ACHN (cell line): Measurements from ENCODE around the gene APMAP.

ENCODE experiments used
- DNase-seq: peaks from one replicate; pipeline ENCODE4 v3.0.0-alpha.2; 2015
- in situ Hi-C: cut with HindIII; loops from 2 replicates; pipeline ENCODE4 v1.10.0; 2017; ENCODE audit warnings: low sequenced_read_pairs, low pct_ligation_motif_present, low pct_unique_long_range_greater_than_20kb

The APMAP gene, protein sequence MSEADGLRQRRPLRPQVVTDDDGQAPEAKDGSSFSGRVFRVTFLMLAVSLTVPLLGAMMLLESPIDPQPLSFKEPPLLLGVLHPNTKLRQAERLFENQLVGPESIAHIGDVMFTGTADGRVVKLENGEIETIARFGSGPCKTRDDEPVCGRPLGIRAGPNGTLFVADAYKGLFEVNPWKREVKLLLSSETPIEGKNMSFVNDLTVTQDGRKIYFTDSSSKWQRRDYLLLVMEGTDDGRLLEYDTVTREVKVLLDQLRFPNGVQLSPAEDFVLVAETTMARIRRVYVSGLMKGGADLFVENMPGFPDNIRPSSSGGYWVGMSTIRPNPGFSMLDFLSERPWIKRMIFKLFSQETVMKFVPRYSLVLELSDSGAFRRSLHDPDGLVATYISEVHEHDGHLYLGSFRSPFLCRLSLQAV

DNA sequence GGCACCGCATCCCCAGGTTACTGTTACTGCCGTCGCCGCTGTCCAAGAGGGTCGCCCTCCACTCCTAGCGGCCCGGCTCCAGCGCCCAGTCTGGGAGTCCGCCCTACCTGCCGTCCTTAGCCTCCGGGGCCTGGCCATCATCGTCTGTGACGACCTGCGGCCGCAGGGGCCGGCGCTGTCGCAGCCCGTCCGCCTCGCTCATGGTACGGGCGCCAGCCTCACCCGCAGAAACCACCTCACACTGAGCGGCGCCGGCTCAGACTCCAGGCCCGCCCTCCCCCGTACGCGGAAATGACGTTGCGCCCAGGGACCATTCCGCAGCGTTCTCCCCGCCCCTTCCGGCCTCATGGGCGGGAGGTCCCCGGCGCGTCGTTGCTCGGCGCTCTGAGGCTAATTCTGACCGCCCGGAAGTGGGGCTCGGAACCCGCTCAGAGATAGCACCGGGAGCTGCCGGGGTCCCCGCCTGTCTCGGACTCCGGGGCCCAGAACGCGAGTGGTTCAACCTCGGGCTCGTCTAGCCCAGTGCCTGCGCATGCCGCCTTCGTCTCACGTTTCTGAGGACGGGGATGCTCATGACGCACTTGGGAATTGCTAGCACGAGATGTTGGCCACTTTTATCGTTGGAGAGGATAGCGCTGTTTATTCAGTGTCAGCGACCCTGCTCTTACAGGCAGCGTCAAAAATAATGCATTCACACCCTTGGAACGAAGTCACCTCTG lies at the start of gene APMAP:
Gene APMAP, minus strand, starts transcription at position 265 of the 719 bp plus-strand sequence. Its CDS starts 63 bp downstream, at position 202.
- in situ Hi-C loops: no loop called here
- DNase-seq: peak; percentile 89

DNA sequence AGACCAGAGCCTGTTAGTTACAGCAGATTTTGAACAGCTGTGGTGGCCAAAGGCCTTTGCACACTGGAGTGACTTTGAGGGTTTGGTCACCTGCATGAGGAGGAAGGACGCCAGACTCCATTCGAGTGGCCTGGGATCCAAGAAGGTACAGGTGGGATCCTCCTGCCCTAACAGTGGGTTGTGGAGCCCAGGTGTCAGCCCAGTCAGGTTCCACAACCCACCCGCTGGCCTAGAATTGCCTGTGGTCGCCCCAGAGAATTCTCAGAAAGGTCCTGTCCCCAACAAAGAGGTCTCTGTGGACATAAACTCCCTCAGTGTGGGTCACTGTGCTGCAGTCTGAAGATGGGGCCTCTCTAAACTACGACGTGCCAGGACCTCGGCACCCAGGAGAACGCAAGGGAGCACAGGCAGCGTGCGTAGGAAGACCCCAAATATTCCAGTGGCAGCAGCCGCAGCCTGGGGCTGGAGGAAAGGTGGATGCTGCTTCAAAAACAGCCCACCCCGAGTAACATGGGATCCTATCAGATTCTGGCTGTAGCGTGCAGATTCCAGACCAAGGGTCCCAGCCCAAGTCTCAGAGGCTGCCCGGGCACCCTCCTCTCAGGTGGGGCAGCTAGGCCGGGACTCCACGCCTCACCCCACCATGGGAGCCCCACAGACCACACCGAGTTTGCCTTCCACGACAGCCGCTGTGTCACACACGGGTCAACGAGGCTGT lies 49.4 kb upstream of the APMAP start:
- in situ Hi-C loops: no loop called here
- no peak for DNase-seq

DNA sequence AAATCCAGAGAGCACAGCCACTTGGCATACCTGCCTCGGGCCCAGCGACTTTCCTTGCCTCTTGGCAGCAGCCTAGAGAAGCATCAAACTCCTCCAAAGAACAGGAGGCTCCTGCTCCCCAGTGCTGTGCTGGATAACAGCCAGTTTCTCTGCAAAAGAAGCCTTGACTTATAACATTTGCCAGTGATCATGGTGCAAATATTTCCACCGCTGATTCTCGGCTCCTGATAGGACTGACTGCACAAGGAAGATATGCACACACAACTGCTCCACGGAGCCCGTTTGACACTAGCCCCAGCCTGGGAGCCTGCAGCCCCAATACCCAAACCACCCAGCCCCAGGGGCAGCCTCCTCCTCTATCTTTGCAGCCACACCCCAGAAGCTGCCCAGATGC lies 47.9 kb upstream of the APMAP start:
- in situ Hi-C loops: no loop called here
- no peak for DNase-seq

DNA sequence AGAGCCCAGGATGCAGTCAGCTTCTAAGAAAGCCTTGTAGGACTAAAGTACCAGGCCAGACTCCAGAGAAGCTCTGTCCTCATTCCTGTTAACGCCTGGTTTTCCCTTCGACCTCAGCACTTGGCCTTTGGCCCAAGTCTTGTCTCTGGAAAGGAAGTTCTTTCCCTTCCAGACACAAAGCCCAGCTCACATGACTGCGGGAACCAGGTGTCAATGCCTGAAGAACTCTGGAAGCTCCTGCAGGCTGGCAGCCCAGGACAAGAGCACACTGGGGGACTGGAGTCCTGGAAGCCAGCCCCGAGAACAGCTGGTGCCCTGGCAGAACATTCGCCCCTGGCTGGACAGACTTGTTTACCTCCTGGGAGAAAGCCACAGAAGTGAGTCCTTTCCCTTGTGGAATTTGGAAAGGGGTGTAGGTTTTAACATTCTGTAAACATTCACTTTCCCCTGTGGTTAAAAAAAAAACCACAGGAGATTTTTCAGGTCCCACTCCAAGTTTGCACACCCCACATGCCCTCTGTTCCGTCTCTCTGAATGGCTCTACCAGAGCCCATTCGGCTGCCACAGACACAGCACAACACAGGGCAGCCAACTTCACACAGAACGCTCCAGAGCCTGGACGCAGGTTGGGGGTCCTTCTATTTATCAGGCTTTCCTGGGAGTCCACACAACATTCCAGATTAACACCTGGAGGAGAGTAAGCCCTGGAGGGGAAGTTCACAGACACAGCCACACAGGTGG lies 47.3 kb upstream of the APMAP start:
- in situ Hi-C loops: no loop called here
- DNase-seq: no peak

DNA sequence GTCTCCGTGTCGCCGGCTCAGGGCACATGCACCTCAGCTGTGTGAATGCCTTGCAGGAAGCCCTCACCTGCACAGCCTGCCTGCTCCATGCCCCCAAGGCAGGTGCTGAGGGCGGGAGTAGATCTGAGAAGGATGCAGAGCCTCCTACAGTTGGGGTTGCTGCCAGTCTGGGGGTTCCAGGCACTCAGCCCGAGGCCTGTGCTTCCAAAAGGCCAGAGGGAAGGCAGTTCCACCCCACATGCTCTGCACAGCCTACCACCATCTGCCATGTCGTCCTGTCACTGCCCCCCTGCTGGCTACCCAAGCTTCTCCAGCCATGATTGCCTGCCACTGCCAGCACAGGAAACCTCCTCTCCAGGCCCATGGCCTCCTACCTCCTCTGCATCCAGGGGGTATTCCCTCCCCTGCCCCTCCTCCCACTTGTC lies 46.1 kb upstream of the APMAP start:
- no peak for DNase-seq
- in situ Hi-C loops: no loop called here

DNA sequence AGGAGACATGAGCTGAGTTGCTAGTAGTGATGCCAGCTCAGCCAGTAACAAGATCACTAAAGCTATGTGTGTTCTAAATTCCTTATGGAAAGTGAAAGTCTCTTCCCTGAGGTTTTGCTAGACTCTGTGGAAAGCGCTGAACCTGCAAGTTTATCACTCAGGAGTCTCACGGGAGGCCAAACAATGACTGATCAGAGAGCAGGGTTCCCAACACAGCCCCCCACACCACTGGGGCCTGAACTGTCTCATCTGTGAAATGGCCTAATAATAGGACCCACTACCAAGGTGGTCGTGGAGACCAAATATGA lies 45.5 kb upstream of the APMAP start:
- DNase-seq: no peak
- in situ Hi-C loops: no loop called here

DNA sequence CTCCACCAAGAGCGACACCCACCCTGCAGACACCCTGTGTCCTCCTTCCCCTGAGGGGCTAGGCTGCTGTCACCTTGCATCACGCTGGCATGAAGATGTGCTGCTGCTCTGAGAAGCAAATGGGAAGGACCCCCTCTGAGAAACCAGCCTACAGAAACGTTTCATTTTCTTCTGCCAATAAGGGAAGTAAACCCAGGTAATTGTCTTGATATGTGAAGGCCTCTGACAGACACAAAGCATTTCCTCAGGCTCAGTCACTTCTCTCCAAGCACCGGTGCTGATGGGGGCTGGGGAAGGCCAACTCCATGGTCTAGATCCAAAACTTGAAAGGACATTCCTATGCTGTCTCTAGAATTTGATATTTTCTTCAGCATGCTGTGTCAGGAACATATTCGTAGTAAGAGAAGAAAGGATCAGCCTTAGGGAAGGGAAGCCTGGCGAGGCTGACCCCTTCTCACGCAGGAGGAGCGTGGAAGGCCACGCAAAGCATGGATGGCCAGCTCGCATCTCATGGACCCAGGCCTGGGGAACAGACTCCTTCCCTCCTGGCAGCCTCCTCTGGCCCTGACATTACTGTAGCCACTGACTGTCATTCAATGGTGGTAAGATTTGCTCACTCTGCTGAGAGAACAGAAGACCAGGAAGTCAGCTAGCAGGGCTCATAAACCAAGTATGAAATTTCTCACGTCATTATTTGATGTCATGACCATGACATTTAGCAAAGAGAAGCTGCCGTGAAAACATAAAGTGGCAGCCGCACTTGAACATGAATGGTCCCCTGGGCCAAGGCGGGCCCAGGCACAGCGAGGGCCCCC lies 44.9 kb upstream of the APMAP start:
- in situ Hi-C loops: no loop called here
- DNase-seq: no peak

DNA sequence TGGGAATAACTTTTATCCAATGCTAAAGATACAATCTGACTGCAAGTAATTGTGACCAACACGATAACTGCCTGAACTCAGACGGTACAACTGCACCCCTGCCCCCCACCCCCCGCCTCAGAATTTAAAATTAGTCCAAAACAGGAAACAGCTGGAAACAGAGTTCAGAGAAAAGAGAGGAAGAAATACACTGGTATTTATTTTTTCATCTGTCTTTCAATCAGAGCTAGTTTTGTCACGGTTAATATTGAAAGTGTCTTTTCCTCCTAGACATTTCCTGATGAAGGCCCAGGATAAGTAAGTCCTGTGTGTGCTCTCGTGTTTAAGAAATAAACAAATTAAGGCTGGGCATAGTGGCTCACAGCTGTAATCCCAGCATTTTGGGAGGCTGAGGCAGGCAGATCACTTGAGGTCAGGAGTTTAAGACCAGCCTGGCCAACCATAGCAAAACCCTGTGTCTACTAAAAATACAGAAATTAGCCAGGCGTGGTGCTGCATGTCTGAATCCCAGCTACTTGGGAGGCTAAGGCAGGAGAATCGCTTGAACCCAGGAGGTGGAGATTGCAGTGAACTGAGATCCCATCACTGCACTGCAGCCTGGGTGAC lies 43.9 kb upstream of the APMAP start:
- no peak for DNase-seq

DNA sequence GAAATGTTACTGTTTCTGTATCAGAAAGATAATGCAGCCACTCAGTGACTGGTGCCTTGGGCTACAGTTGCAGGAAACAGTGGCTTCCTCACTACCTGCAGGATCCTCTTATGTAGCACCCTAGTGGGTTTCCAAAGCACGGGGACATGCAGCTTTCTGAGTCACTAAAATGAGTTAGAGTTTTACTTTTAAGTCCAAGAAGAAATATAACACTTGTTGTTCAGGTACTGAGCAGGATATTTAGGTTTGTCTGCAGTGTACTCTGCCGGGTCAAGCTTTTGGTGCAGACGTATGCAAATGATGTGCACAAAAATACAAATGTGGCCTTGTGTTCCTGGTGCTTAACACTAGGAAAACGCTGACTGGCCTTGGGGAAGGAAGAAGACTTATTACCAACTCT lies 43.4 kb upstream of the APMAP start:
- no peak for DNase-seq
- in situ Hi-C loops: no loop called here

More for the DNA sequence above, 43.9 kb upstream of the APMAP start:
- in situ Hi-C loops: no loop called here

DNA sequence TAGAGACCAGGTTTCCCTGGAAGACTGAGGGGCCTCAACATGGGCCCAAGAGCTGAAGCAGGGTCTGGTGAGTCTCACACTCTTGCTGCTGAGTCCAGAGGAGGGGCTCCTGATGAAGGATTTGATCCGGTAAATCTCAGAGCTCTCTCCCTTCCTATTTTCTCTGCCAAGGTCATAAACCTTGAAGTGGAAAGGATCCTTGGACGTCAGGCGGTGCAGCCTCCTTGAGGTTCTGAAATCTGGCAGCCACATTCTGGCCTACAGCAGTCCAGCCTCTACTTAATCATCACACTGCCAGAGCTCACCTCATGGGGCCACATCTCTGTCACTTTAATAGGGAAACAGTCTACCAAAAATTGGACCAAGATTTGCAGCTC lies 41.4 kb upstream of the APMAP start:
- in situ Hi-C loops: no loop called here
- no peak for DNase-seq

DNA sequence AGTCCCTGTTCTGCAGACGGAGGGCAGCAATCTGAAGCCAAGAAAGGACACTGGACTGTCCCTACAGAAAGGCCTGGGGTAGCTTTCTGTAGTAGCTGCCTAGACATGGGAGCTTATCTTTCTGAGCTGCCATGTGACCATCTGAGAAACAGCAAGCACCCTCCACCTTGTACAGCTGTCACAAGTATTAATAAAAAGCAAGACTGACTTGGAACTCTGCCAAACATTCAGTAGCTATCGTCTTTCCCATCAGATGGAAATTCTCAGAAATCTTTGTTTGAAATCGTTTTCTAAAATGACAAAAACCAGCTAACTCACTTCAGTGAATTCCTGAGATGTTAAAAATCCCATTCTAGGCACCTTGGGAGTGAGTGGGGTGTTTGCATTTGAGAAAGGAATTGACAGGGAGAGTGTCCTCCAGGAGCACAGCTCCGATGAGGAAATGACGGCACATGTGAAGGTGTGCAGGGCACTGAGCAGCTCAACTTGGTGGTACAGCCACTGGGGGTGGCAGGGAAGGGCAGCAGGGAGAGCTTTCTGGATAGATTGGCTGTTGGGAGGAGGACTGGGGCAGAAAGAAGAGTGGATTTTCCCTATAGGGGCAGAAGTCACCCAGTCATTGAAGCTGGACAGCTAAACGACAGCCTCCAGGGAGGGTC lies 40.8 kb upstream of the APMAP start:
- DNase-seq: no peak

DNA sequence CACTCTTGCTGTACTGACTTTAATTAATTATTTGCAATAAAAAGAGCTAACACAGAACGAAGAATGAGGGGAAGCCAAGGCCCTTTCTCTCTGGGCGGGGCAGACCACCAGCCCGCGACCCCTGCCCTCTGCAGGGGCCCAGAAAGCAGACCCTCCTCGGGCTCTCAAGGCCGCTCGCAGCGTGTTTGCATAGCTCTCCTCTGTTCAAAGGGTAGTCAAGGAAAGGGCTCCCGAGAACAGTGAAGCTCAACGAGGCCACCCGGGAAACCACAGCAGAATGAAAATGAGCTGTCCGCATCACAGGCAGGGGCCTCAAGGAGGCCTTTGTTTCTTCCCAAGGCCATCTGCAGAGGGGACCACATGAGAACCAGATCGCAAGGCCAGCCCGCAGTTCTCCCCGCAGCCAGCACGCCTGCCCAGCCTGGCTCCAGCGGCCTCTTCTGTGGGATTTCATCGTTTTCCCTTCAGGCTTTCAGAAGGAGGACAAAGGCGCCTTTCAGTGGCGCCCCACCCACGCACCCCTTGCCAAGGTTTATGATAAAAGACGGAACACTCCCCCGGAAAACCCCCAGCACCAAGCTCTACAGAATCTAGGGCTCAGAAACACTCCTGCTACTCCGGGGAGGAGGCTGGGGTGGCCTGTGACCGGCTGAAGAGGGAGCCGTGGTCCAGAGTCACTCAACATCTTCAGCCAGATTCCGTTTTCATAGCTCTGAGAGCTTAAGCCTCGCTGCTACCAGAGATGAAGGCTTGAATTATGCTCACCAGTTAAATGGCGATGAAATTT lies 40.1 kb upstream of the APMAP start:
- in situ Hi-C loops: no loop called here
- no peak for DNase-seq

More for the DNA sequence above, 40.8 kb upstream of the APMAP start:
- in situ Hi-C loops: no loop called here

DNA sequence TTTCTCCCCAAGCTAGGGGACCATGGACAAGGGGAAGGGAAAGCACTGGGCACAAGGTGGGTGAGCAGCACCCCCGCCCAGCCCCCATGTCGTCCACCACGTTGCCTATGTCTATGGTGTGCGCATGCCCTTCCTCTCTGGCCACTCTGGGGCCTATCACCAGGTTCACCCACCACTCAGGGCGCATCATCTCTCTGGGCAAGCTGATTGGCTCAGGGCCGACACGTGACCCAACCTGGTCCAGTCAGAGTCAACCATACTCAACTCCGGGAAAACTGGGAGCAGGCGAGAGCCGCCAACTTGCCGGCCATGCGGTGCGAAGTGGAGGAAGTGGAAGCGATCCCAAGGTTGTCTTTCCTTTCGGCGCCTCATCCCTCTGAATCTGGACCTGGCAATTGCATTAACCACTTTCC lies 39.5 kb upstream of the APMAP start:
- DNase-seq: no peak
- in situ Hi-C loops: no loop called here

DNA sequence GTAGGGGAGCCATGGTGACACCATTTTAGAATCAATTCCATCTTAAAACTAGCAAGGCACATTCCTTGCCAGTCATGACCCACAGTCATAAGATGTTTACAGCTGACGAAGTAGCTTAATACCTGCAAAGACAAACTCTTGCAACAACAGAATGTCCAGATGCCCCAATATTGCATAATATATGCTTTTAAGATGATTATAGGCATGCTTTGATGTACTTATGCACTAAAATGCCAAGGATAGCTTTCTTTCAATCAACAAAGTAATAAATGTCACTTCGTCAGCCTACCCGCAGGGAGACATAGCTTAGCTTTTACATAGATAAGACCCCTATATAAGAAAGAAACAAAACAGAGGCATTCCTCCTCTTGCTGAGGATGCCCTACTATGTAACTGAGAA lies 38.7 kb upstream of the APMAP start:
- DNase-seq: no peak
- in situ Hi-C loops: no loop called here

DNA sequence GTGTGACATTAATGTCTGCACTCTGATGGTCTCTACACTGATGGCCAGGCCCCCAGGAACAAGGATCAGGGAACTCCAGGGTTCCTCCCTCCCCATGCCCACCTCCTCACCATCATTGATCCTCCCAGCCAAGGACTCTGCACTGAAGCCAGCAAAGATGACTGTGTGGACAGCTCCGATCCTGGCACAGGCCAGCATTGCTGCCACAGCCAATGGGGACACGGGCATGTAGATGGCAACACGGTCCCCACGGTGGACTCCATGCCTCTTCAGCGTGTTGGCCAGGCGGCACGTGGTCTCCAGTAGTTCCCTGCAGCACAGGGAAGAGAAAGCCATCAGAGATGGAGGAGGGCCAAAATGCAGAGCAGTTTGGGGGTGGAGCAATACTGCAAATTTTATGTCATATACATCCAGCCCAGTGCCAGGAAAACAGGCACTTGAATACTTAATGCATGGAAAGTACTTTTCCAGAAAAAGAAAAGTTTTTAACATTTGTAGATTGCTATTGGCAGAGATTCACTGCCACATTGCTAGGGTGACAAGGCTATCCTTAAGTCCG lies 38.2 kb upstream of the APMAP start:
- in situ Hi-C loops: no loop called here
- DNase-seq: no peak

DNA sequence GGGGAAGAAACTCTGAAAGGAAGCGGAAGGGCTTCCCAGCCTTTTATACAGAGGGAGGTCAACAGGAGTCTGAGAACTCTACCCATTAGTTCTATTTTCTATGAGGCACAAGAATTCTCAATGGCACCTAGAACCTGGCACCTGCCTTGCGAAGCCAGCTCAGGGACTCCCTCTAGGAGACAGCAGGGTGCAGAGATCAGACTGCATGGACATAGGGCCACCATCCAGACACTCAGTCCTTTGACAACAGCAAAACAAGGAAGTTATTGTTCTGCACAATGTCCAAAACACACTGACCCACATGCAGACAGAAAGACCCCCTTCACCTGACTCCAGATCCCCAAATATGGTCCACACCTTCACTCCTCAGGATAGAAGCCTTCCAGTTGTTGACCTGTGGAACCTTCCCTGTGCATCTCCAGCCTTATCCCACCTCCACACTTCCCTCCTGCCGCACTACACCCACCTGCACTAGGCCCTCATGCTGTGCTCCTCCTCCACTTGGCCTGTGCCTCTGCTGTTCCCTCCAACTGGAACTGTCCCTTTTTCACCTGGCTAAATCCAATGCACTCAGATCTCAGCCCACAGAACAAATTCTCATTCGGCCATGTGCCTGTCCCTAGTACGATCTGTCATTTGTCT lies 37.6 kb upstream of the APMAP start:
- in situ Hi-C loops: no loop called here
- no peak for DNase-seq
